NT2/D1 (cell line): ENCODE measurements around the gene CSF1R.

Source experiments
- YY1 ChIP-seq: IDR thresholded peaks from 2 replicates; pipeline ENCODE4 v1.6.1; 2011; ENCODE audit not compliant: insufficient read length, insufficient read depth
- ZNF274 ChIP-seq: IDR thresholded peaks from 2 replicates; pipeline ENCODE4 v1.6.1; 2011; ENCODE audit warnings: mild to moderate bottlenecking, low read depth, low read length

DNA sequence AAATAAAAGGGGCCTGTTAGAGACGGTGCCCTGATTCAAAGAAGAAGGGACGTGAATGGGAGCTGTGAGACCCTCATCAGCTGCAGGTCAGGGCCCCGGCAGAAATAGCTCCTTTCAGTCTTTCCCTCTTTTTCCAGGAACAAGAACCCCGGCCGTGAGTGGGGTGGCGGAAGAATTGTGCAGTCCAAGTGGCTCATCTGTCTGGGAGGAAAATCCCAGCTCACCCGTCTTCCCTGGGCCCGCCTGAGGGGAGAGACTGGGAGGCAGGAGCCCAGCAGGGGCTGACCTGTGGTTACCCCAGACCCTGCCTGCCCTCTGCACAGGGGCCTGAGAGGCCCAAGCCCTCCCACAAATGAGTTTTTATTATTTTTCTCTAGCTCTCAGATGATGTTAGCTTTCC, 24.8 kb upstream of the CSF1R start:
- TF ChIP-seq YY1 (no peak), ZNF274 (no peak)
